LNCaP clone FGC (cell line): ENCODE data around the gene RASD2.

Source experiments
- DNase-seq: peaks from one replicate; pipeline ENCODE4 v3.0.0-alpha.2; 2011; ENCODE audit warnings: low read depth
- H3K4me3 ChIP-seq: 2 replicates; pipeline ENCODE4 v1.5.1; 2011; ENCODE audit warnings: mild to moderate bottlenecking, low read depth, low read length, control low read depth
- TF ChIP-seq, protein P1 (sequence below): IDR thresholded peaks from 2 replicates; pipeline ENCODE4 v1.5.1; 2012; ENCODE audit warnings: mild to moderate bottlenecking; ENCODE audit not compliant: control insufficient read depth, insufficient read depth; ENCODE audit errors: extremely low read depth

RASD2 gene

DNA sequence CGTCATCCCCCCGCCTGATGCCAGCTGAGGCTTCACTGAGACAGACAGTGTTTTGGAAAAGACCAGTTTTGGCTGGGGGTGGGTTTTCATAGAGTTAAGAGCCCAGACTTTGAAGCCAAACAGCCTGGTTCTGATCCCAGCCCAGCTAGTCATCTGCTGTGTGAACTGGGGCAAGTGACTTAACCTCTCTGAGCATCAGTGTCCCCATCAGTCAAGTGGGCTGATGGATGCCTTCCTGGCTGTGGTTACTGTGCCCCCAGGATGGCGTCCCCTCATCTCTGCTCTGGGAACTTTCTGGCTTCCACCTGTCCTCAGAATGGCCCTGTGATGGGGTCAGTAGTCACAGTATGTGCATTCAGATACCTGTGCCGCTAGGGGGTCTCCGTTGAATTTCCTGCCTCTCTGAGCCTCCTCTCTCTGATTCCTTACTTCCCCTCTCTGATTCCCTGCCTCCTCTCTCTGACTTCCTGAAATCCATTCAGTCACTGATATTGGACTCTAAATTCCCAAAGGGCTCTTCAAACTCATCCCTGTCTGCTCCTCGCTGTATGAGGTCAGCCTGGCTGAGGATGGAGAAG lies 2.4 kb downstream of the RASD2 start:
- no peak for DNase-seq
- TF ChIP-seq, protein P1, sequence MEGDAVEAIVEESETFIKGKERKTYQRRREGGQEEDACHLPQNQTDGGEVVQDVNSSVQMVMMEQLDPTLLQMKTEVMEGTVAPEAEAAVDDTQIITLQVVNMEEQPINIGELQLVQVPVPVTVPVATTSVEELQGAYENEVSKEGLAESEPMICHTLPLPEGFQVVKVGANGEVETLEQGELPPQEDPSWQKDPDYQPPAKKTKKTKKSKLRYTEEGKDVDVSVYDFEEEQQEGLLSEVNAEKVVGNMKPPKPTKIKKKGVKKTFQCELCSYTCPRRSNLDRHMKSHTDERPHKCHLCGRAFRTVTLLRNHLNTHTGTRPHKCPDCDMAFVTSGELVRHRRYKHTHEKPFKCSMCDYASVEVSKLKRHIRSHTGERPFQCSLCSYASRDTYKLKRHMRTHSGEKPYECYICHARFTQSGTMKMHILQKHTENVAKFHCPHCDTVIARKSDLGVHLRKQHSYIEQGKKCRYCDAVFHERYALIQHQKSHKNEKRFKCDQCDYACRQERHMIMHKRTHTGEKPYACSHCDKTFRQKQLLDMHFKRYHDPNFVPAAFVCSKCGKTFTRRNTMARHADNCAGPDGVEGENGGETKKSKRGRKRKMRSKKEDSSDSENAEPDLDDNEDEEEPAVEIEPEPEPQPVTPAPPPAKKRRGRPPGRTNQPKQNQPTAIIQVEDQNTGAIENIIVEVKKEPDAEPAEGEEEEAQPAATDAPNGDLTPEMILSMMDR = no peak
- H3K4me3 ChIP-seq = no peak overlapping the region

DNA sequence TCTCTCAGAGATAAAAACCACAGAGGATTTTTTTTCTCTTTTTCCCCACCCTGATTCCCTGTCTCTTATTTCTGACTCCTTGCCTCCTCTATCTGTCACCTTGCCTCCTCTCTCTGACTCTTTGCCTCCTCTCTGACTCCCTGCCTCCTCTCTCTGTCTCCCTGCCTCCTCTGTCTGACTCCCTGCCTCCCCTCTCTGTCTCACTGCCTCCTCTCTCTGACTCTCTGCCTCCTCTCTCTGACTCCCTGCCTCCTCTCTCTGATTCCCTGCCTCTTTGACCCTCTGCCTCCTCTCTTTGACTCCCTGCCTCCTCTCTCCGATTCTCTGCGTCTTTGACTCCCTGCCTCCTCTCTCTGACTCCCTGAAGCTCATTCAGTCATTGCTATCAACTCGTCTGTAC lies 3.1 kb downstream of the RASD2 start:
- TF ChIP-seq, protein P1 = no peak
- DNase-seq = no peak
- no peak overlapping the region for H3K4me3 ChIP-seq

DNA sequence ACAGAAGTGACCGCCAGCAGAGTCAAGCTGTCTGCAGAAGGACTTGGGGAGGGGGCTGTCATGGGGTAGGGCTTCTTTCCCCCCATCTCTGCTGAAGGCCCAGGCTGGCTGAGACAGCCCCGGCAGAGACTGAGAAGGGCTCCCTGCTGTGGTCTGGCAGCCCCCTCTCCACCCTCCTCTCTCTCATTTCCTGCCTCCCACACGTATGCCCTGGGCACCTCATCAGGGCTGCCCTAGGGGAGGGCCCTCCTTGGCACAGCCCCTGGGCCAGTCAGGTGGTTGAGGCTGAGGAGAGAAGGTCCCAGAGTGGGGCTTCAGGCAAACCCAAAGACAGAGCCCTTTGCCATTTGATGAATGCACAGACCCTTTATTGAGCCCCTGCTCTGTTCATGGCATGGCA lies 3.6 kb downstream of the RASD2 start:
- no peak overlapping the region for H3K4me3 ChIP-seq
- DNase-seq = no peak
- TF ChIP-seq, protein P1 = no peak

DNA sequence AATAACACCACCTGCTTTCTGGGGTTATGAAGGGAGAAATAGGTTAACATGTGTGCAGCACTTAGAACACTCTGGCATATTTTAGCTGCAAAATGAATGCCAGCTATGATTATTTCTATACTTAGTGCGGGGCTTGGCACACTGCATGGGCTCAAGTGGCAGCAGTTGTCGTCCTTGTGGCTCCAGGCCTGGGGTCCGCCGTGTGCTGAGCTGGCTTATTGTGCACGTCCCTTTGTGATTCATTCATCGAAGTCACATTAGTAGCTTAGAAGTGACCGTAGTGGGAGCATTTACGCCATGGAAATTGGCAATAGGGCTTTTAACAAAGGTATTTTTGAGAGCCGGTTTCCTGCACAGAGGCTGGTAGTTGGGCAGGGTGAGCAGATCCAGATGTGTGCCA lies 4.2 kb downstream of the RASD2 start:
- no peak overlapping the region for H3K4me3 ChIP-seq
- no peak for DNase-seq
- TF ChIP-seq, protein P1 = no peak

DNA sequence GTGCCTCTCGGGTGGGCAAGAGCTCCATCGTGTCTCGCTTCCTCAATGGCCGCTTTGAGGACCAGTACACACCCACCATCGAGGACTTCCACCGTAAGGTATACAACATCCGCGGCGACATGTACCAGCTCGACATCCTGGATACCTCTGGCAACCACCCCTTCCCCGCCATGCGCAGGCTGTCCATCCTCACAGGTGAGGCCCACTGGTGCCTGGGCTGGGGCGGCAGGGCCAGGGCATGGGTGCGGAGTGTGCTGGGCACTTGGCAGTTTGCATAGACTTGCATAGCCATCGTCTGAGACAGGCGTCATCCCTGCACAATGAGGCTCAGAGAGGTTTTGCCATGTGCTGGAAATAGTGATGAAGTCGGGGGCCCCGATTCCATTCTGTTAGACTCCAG lies 6.3 kb downstream of the RASD2 start:
- H3K4me3 ChIP-seq = no peak overlapping the region
- no peak for DNase-seq
- TF ChIP-seq, protein P1 = no peak

DNA sequence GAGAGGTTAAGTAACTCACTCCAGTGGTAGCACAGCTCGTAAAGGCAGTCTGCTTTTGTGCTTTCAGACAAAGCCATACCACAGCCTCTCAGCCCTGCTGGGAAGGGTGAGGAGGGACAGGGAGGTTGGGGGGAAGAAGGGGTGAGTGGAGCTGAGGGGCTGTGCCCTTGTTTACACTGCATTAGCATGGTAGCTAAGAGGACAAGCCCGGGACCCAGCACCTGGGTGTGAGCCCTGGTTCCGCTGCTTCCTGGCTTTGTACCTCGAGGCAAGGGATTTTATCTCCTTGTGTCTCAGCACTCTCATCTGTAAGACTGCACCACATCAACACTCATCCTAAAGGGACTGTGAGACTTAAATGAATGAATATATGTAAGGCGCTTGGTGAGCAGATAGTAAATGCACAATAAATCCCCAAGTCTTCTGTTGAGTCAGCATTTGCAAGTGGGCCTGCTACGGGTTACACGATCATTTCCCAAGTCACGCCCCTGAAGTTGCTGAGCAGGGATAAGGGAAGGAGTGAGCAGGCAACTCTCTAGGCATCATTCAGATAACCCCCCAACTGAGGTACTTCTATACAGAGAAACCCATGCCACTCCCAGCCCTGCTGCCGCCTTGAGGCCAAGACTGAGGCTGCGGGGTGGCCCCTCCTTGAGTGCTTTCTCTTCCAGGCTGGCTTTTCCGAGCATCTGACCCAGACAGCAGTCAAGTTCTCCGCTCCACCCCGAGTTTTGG lies 7.5 kb downstream of the RASD2 start:
- H3K4me3 ChIP-seq = no peak overlapping the region
- TF ChIP-seq, protein P1 = no peak
- no peak for DNase-seq

DNA sequence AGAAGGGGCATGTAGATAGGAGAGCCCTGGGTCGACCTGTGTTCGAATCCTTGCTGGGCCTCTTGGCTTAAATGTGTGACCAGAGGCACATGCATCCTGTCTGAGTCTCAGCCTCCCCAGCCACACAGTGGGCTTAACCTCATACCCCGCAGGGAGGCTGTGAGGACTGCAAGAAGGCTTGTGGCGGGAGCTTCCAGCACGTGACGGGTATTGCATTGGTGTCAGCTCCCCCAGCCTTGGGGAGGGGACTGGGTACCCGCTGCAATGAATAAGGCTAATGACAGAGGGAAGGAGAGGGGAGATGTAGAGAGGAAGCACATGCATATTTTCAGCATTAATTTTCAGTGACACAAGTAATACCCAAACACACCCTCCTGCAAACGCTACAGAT lies 8.1 kb downstream of the RASD2 start:
- DNase-seq = no peak
- no peak overlapping the region for H3K4me3 ChIP-seq
- TF ChIP-seq, protein P1 = no peak
